Measurements from ENCODE around the gene GPSM1.

Gene GPSM1

GRCh38 chr9:136370037-136370436 lies 42.7 kb downstream of the GPSM1 start:
- no peak for TF ChIP-seq Cebpa-rat (IDR thresholded peaks at IDR 0.05)
- Histone ChIP-seq H3K4me1 (peaks cover 90% of the 10 kb centered on the region), H3K27ac (no peak overlapping the region), H3K9ac (no peak overlapping the region), H3K4me2 (no peak overlapping the region), H3K4me3 (no peak overlapping the region), H3K36me3 (peaks cover 23% of the 10 kb centered on the region; the same call in 1 of the 2 replicates), H3K27me3 (no peaks in the 10 kb centered on the region), H4K20me1 (no peaks in the 10 kb centered on the region), H3K9me3 (no peaks in the 10 kb centered on the region)

- H3K9me3 ChIP-seq: no peaks in the 10 kb centered on the region
- H4K20me1 ChIP-seq: no peaks in the 10 kb centered on the region
- no peaks in the 10 kb centered on the region for H3K27me3 ChIP-seq
- no peak overlapping the region for H3K4me3 ChIP-seq
- H3K9ac ChIP-seq: no peak overlapping the region
- H3K4me2 ChIP-seq: peak overlapping the region; percentile 97; the same call in 1 of the 2 replicates
- no peak overlapping the region for H3K27ac ChIP-seq
- peaks cover 32% of the 10 kb centered on the region for H3K36me3 ChIP-seq
- no peak for TF ChIP-seq Cebpa-rat (IDR thresholded peaks at IDR 0.05)
- peaks cover 87% of the 10 kb centered on the region for H3K4me1 ChIP-seq
Measured at GRCh38 chr9:136370687-136371532, 43.6 kb downstream of the GPSM1 start.

GRCh38 chr9:136371533-136371880 lies 44.2 kb downstream of the GPSM1 start:
- peak overlapping the region; percentile 97 for H3K4me2 ChIP-seq
- TF ChIP-seq Cebpa-rat (IDR thresholded peaks at IDR 0.05): no peak
- peaks cover under 1% of the 10 kb centered on the region; the same call in 1 of the 2 replicates for H4K20me1 ChIP-seq
- peaks cover 36% of the 10 kb centered on the region for H3K36me3 ChIP-seq
- no peak overlapping the region for H3K4me3 ChIP-seq
- no peaks in the 10 kb centered on the region for H3K27me3 ChIP-seq
- peak overlapping the region; percentile 94 for H3K27ac ChIP-seq
- H3K9me3 ChIP-seq: no peaks in the 10 kb centered on the region
- peaks cover 87% of the 10 kb centered on the region for H3K4me1 ChIP-seq
- H3K9ac ChIP-seq: peak overlapping the region; percentile 82; the same call in 1 of the 2 replicates

- peaks cover 5% of the 10 kb centered on the region; the same call in 1 of the 2 replicates for H4K20me1 ChIP-seq
Measured at GRCh38 chr9:136372006-136372405, 44.7 kb downstream of the GPSM1 start.

GRCh38 chr9:136372561-136373299 lies 45.4 kb downstream of the GPSM1 start:
- peak overlapping the region; percentile 61 for H3K4me3 ChIP-seq

More at GRCh38 chr9:136372006-136372405, 44.7 kb downstream of the GPSM1 start:
- Histone ChIP-seq H3K4me2 (peak overlapping the region; percentile 97), H3K9me3 (no peaks in the 10 kb centered on the region), H3K36me3 (peaks cover 31% of the 10 kb centered on the region), H3K4me1 (peaks cover 87% of the 10 kb centered on the region), H3K27ac (peak overlapping the region; percentile 94), H3K9ac (peak overlapping the region; percentile 82), H3K27me3 (no peaks in the 10 kb centered on the region), H3K4me3 (peak overlapping the region; percentile 61)
- TF ChIP-seq Cebpa-rat (IDR thresholded peaks at IDR 0.05): no peak

GRCh38 chr9:136373300-136374182 lies 46.2 kb downstream of the GPSM1 start, which contains the start of gene CARD9:
Gene CARD9, minus strand, starts transcription at chr9:136373669. Its CDS starts 1,591 bp downstream, at chr9:136372078.
- H4K20me1 ChIP-seq: peaks cover 17% of the 10 kb centered on the region; the same call in 1 of the 2 replicates
- H3K4me3 ChIP-seq: peak within 1 kb of the TSS; percentile 61
- peak within 1 kb of the TSS; percentile 94 for H3K27ac ChIP-seq
- no peaks in the 10 kb centered on the region for H3K27me3 ChIP-seq
- H3K4me1 ChIP-seq: peaks cover 82% of the 10 kb centered on the region
- no peaks in the 10 kb centered on the region for H3K9me3 ChIP-seq
- H3K36me3 ChIP-seq: peaks cover 46% of the 10 kb centered on the region
- TF ChIP-seq Cebpa-rat (IDR thresholded peaks at IDR 0.05): no peak
- peak within 1 kb of the TSS; percentile 82 for H3K9ac ChIP-seq
- H3K4me2 ChIP-seq: peak within 1 kb of the TSS; percentile 97

More at GRCh38 chr9:136372561-136373299, 45.4 kb downstream of the GPSM1 start:
- peaks cover 87% of the 10 kb centered on the region for H3K4me1 ChIP-seq
- H3K27ac ChIP-seq: peak overlapping the region; percentile 94
- H4K20me1 ChIP-seq: peaks cover 13% of the 10 kb centered on the region; the same call in 1 of the 2 replicates
- no peaks in the 10 kb centered on the region for H3K27me3 ChIP-seq
- H3K9me3 ChIP-seq: no peaks in the 10 kb centered on the region
- H3K4me2 ChIP-seq: peak overlapping the region; percentile 97
- peak overlapping the region; percentile 82 for H3K9ac ChIP-seq
- TF ChIP-seq Cebpa-rat (IDR thresholded peaks at IDR 0.05): peak; percentile 96
- peaks cover 38% of the 10 kb centered on the region for H3K36me3 ChIP-seq

GRCh38 chr9:136374183-136374575 lies 46.8 kb downstream of the GPSM1 start:
- TF ChIP-seq Cebpa-rat (IDR thresholded peaks at IDR 0.05): no peak
- Histone ChIP-seq H3K9ac (peak overlapping the region; percentile 82), H3K27me3 (no peaks in the 10 kb centered on the region), H3K4me1 (peaks cover 76% of the 10 kb centered on the region), H3K27ac (peak overlapping the region; percentile 94), H3K4me3 (no peak overlapping the region), H3K4me2 (peak overlapping the region; percentile 97), H4K20me1 (peaks cover 17% of the 10 kb centered on the region; the same call in 1 of the 2 replicates), H3K36me3 (peaks cover 52% of the 10 kb centered on the region), H3K9me3 (no peaks in the 10 kb centered on the region)

- Histone ChIP-seq H3K27me3 (no peaks in the 10 kb centered on the region), H4K20me1 (peaks cover 17% of the 10 kb centered on the region; the same call in 1 of the 2 replicates), H3K4me3 (no peak overlapping the region), H3K9me3 (no peaks in the 10 kb centered on the region), H3K36me3 (peaks cover 52% of the 10 kb centered on the region), H3K4me2 (no peak overlapping the region), H3K9ac (no peak overlapping the region), H3K4me1 (peaks cover 73% of the 10 kb centered on the region), H3K27ac (peak overlapping the region; percentile 94; the same call in 1 of the 2 replicates)
- no peak for TF ChIP-seq Cebpa-rat (IDR thresholded peaks at IDR 0.05)
Measured at GRCh38 chr9:136375096-136375495, 47.8 kb downstream of the GPSM1 start.

GRCh38 chr9:136376457-136376856 lies 49.1 kb downstream of the GPSM1 start:
- peak overlapping the region; percentile 85 for H3K4me2 ChIP-seq
- H3K27me3 ChIP-seq: no peaks in the 10 kb centered on the region
- no peak for TF ChIP-seq Cebpa-rat (IDR thresholded peaks at IDR 0.05)
- peaks cover 55% of the 10 kb centered on the region for H3K36me3 ChIP-seq
- peak overlapping the region; percentile 51 for H3K9ac ChIP-seq
- H4K20me1 ChIP-seq: peaks cover 17% of the 10 kb centered on the region; the same call in 1 of the 2 replicates
- H3K4me3 ChIP-seq: no peak overlapping the region
- H3K27ac ChIP-seq: peak overlapping the region; percentile 70
- peaks cover 59% of the 10 kb centered on the region for H3K4me1 ChIP-seq
- no peaks in the 10 kb centered on the region for H3K9me3 ChIP-seq

Measured in BLaER1 (cell line).